Esophagus muscularis mucosa (tissue), 4 donors: ENCODE data around the gene AFAP1. TPM values are rescaled to one million over a fixed set of nuclear protein-coding genes. Genes with fewer than 3 reads are reported as not detected.

Source experiments
- DNase-seq: peaks from one replicate; pipeline ENCODE4 v3.0.0-alpha.2; 2017; ENCODE audit errors: extremely low spot score
- H3K27ac ChIP-seq, 4 donors: fragments of 200-600 bp; sonication (generic); replicated peaks in 1 of 4; 1 replicate in 3 of 4; 2 replicates in 1 of 4; pipeline ENCODE4 v1.5.1; 2016 to 2019; ENCODE audit warnings: mild to moderate bottlenecking in 1 of 4
- H3K27me3 ChIP-seq, 4 donors: fragments of 200-600 bp; sonication (generic); one replicate each; pipeline versions ENCODE4 v1.5.1 to v1.6.0; 2016 to 2019
- H3K36me3 ChIP-seq, 4 donors: fragments of 200-600 bp; sonication (generic); one replicate each; pipeline ENCODE4 v1.5.1; 2016 to 2019
- H3K4me1 ChIP-seq, 4 donors: fragments of 200-600 bp; sonication (generic); one replicate each; pipeline ENCODE4 v1.5.1; 2016 to 2019
- H3K4me3 ChIP-seq, 4 donors: fragments of 200-600 bp; sonication (generic); 1 replicate in 2 of 4; 2 replicates in 2 of 4; pipeline ENCODE4 v1.5.1; 2016 to 2019; ENCODE audit warnings: mild to moderate bottlenecking in 4 of 4, moderate library complexity in 1 of 4
- H3K9me3 ChIP-seq, 4 donors: fragments of 200-600 bp; sonication (generic); 1 replicate in 3 of 4; 2 replicates in 1 of 4; pipeline ENCODE4 v1.5.1; 2016 to 2019
- CTCF ChIP-seq, 3 experiments: fragments of 200-600 bp in 2 of 3; fragments of 450-650 bp in 1 of 3; sonication (generic) in 2 of 3; IDR thresholded peaks; one replicate each; pipeline ENCODE4 v1.5.1; 2017 to 2019; ENCODE audit warnings: antibody characterized with exemption in 3 of 3, mild to moderate bottlenecking in 2 of 3, moderate library complexity in 1 of 3
- EP300 ChIP-seq: sonication (generic); formaldehyde crosslinking; IDR thresholded peaks from one replicate; pipeline ENCODE4 v1.6.1; 2017; ENCODE audit warnings: antibody characterized with exemption
- POLR2A ChIP-seq: fragments of 450-650 bp; IDR thresholded peaks from one replicate; pipeline ENCODE4 v1.6.1; 2017; ENCODE audit warnings: antibody characterized with exemption, moderate library complexity, mild to moderate bottlenecking, low read depth
- POLR2AphosphoS5 ChIP-seq, 2 donors: sonication (generic); formaldehyde crosslinking; IDR thresholded peaks; one replicate each; pipeline ENCODE4 v1.6.1; 2017; ENCODE audit warnings: antibody characterized with exemption in 2 of 2
- WGBS: methylation state at CpG from one replicate; pipeline ENCODE4 v1.1.5; 2018; 5-methylcytosine and 5-hydroxymethylcytosine counted together
- intact Hi-C: fragments of 100-400 bp; cut with DNase I; formaldehyde crosslinking; loops from one replicate; pipeline ENCODE4 v1.15.1; 2023
- total RNA-seq, 4 donors: library from RNA; depleted of rRNA; stranded (reverse); fragments of >200 nt; gene quantifications; one replicate each; pipeline versions ENCODE4 v1.1.0 to v1.2.1, GENCODE V29; 2016

AFAP1 gene
- total RNA-seq, 4 donors from 2014 or later = 37.8 to 71.3 (median 50.9) TPM

- TF ChIP-seq POLR2A = no peak
- no peak for TF ChIP-seq CTCF (IDR thresholded peaks at IDR 0.05)
- TF ChIP-seq EP300 = no peak
- TF ChIP-seq POLR2AphosphoS5 (IDR thresholded peaks at IDR 0.05) = no peak
- no peak for DNase-seq
- intact Hi-C loops = no loop called here
- WGBS = 75% methylated on average over 5 of the region's 5 CpGs
- Histone ChIP-seq H3K36me3 (peaks cover 10 to 54% (median 31%) of the 10 kb centered on the region in 4 donors), H3K4me1 (peaks cover 5 to 24% (median 21%) of the 10 kb centered on the region in 4 donors), H3K9me3 (no peaks in the 10 kb centered on the region), H3K4me3 (no peak overlapping the region), H3K27ac (no peak overlapping the region), H3K27me3 (no peaks in the 10 kb centered on the region)
Observed at GRCh38 chr4:7799736-7800135, 139.9 kb downstream of the AFAP1 start.

GRCh38 chr4:7799306-7799705, 140.4 kb downstream of the AFAP1 start:
- TF ChIP-seq CTCF (IDR thresholded peaks at IDR 0.05) (no peak), POLR2AphosphoS5 (IDR thresholded peaks at IDR 0.05) (no peak), POLR2A (no peak), EP300 (no peak)
- no peak for DNase-seq
- WGBS = 91% methylated on average over 11 of the region's 11 CpGs
- intact Hi-C loops = no loop called here
- H3K27me3 ChIP-seq = no peaks in the 10 kb centered on the region
- no peak overlapping the region for H3K4me3 ChIP-seq
- H3K9me3 ChIP-seq = no peaks in the 10 kb centered on the region
- peaks cover 1 to 20% (median 16%) of the 10 kb centered on the region in 4 donors for H3K4me1 ChIP-seq
- H3K36me3 ChIP-seq = peaks cover 10 to 58% (median 31%) of the 10 kb centered on the region in 4 donors
- peak overlapping the region in 2 of 4 donors; percentile 48 to 59 for H3K27ac ChIP-seq

GRCh38 chr4:7798178-7798995, 141.3 kb downstream of the AFAP1 start:
- intact Hi-C loops = no loop called here
- 74% methylated on average over 12 of the region's 18 CpGs for WGBS
- Histone ChIP-seq H3K9me3 (no peaks in the 10 kb centered on the region), H3K27ac (peak overlapping the region in 3 of 4 donors; percentile 48 to 59 (median 57)), H3K36me3 (peaks cover 10 to 67% (median 37%) of the 10 kb centered on the region in 4 donors), H3K27me3 (no peaks in the 10 kb centered on the region), H3K4me3 (no peak overlapping the region), H3K4me1 (peaks cover 0 to 13% (median 11%) of the 10 kb centered on the region in 4 donors)
- no peak for TF ChIP-seq POLR2A
- no peak for TF ChIP-seq POLR2AphosphoS5 (IDR thresholded peaks at IDR 0.05)
- no peak for TF ChIP-seq EP300
- no peak for TF ChIP-seq CTCF (IDR thresholded peaks at IDR 0.05)
- DNase-seq = no peak

GRCh38 chr4:7797330-7797729, 142.3 kb downstream of the AFAP1 start:
- intact Hi-C loops = no loop called here
- Histone ChIP-seq H3K4me1 (peaks cover 0 to 13% (median 11%) of the 10 kb centered on the region in 4 donors), H3K27me3 (no peaks in the 10 kb centered on the region), H3K4me3 (no peak overlapping the region), H3K27ac (no peak overlapping the region), H3K9me3 (no peaks in the 10 kb centered on the region), H3K36me3 (peaks cover 10 to 77% (median 46%) of the 10 kb centered on the region in 4 donors)
- WGBS = 93% methylated on average over 11 of the region's 11 CpGs
- TF ChIP-seq POLR2A (no peak), EP300 (no peak)
- DNase-seq = no peak

GRCh38 chr4:7795983-7796382, 143.7 kb downstream of the AFAP1 start:
- Histone ChIP-seq H3K4me3 (no peak overlapping the region), H3K4me1 (peaks cover 4 to 20% (median 18%) of the 10 kb centered on the region in 4 donors), H3K9me3 (no peaks in the 10 kb centered on the region), H3K36me3 (peaks cover 10 to 87% (median 46%) of the 10 kb centered on the region in 4 donors), H3K27me3 (no peaks in the 10 kb centered on the region), H3K27ac (no peak overlapping the region)
- TF ChIP-seq POLR2A = no peak
- no peak for TF ChIP-seq POLR2AphosphoS5 (IDR thresholded peaks at IDR 0.05)
- no peak for TF ChIP-seq EP300
- TF ChIP-seq CTCF (IDR thresholded peaks at IDR 0.05) = no peak
- DNase-seq = no peak
- intact Hi-C loops = no loop called here
- WGBS = 82% methylated on average over 8 of the region's 8 CpGs
